Thoracic aorta (tissue), 2 donors: Measurements from ENCODE around the gene ACKR3. TPM values are rescaled to one million over a fixed set of nuclear protein-coding genes. Genes with fewer than 3 reads are reported as not detected.

Experiments
- ATAC-seq: fragments of 150-250 bp; one replicate; pipeline ENCODE4 v1.8.0; 2017; ENCODE audit warnings: low read depth; ENCODE audit not compliant: insufficient number of reproducible peaks, low FRiP score
- DNase-seq: peaks from one replicate; pipeline ENCODE4 v3.0.0-alpha.2; 2020; ENCODE audit warnings: low spot score
- H3K27ac ChIP-seq, 2 donors: fragments of 200-600 bp; sonication (generic); 1 replicate in 1 of 2; 2 replicates in 1 of 2; pipeline ENCODE4 v1.5.1; 2016; ENCODE audit warnings: mild to moderate bottlenecking in 2 of 2, moderate library complexity in 2 of 2
- H3K27me3 ChIP-seq: fragments of 200-600 bp; sonication (generic); replicated peaks from 2 replicates; pipeline ENCODE4 v1.6.0; 2016; ENCODE audit warnings: mild to moderate bottlenecking; ENCODE audit not compliant: insufficient read depth
- H3K36me3 ChIP-seq: fragments of 200-600 bp; sonication (generic); one replicate; pipeline ENCODE4 v1.5.1; 2016
- H3K4me1 ChIP-seq, 2 donors: fragments of 200-600 bp; sonication (generic); 1 replicate in 1 of 2; 2 replicates in 1 of 2; pipeline versions ENCODE4 v1.5.1 to v1.6.0; 2016; ENCODE audit warnings: low read depth in 2 of 2, mild to moderate bottlenecking in 1 of 2; ENCODE audit not compliant: control insufficient read depth in 1 of 2
- H3K4me3 ChIP-seq: fragments of 200-600 bp; sonication (generic); 2 replicates; pipeline ENCODE4 v1.5.1; 2016; ENCODE audit warnings: mild to moderate bottlenecking
- H3K9me3 ChIP-seq: fragments of 200-600 bp; sonication (generic); 2 replicates; pipeline ENCODE4 v1.5.1; 2016
- total RNA-seq, 2 donors: library from RNA; depleted of rRNA; stranded (reverse); fragments of >200 nt; gene quantifications; one replicate each; pipeline versions ENCODE4 v1.1.0 to v1.2.3, GENCODE V29; 2016
- TF ChIP-seq, protein P1 (sequence below): fragments of 200-600 bp; sonication (generic); IDR thresholded peaks from one replicate; pipeline ENCODE4 v1.5.1; 2019; ENCODE audit warnings: antibody characterized with exemption

ACKR3 gene
- total RNA-seq, 2 donors from 2014 or later = 68.8 to 68.9 TPM

DNA sequence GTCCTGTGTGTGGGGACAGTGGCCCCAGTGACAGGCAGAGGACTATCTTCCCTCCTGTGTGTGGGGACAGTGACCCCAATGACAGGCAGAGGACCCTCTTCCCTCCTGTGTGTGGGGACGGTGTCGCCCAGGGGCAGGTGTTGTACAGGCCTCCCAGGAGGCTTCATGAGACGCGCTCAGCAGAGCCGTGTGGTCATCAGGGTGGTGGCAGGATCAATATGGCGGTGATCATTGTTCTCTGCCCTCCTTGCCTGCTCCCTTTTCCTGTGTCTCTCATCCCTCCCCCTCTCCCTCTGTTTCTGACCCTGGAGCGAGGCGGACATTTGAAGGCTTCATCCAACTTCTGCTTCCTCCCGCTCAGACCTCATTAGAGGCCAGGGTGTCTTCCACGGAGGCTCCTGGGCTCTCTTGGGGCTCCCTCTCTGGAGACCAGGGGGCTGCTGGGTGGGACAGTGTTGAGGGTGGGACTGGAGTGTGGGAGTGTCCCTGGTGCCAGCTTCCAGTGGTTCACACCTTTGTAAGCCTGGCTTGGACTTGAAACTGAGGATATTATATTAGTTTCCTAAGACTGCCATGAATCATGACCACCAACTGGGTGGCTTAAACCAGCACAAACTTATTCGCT is 59.5 kb downstream of the ACKR3 start:
- Histone ChIP-seq H3K36me3 (no peaks in the 10 kb centered on the region), H3K9me3 (no peaks in the 10 kb centered on the region), H3K4me3 (no peak overlapping the region), H3K27me3 (no peaks in the 10 kb centered on the region), H3K4me1 (peaks cover 4 to 33% of the 10 kb centered on the region in 2 donors), H3K27ac (no peak overlapping the region)
- TF ChIP-seq, protein P1, sequence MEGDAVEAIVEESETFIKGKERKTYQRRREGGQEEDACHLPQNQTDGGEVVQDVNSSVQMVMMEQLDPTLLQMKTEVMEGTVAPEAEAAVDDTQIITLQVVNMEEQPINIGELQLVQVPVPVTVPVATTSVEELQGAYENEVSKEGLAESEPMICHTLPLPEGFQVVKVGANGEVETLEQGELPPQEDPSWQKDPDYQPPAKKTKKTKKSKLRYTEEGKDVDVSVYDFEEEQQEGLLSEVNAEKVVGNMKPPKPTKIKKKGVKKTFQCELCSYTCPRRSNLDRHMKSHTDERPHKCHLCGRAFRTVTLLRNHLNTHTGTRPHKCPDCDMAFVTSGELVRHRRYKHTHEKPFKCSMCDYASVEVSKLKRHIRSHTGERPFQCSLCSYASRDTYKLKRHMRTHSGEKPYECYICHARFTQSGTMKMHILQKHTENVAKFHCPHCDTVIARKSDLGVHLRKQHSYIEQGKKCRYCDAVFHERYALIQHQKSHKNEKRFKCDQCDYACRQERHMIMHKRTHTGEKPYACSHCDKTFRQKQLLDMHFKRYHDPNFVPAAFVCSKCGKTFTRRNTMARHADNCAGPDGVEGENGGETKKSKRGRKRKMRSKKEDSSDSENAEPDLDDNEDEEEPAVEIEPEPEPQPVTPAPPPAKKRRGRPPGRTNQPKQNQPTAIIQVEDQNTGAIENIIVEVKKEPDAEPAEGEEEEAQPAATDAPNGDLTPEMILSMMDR = no peak
- DNase-seq (no peak), ATAC-seq (no peak)

- no peak for ATAC-seq
- H3K4me3 ChIP-seq = no peak overlapping the region
- no peaks in the 10 kb centered on the region for H3K36me3 ChIP-seq
- H3K27ac ChIP-seq = no peak overlapping the region
- no peaks in the 10 kb centered on the region for H3K9me3 ChIP-seq
- H3K27me3 ChIP-seq = no peaks in the 10 kb centered on the region
- H3K4me1 ChIP-seq = peaks cover 4 to 33% of the 10 kb centered on the region in 2 donors
- no peak for DNase-seq
- TF ChIP-seq, protein P1 = no peak
Measured at GRCh38 chr2:236629961-236630872, 60.6 kb downstream of the ACKR3 start.

- Histone ChIP-seq H3K36me3 (no peaks in the 10 kb centered on the region), H3K4me1 (peaks cover 4 to 29% of the 10 kb centered on the region in 2 donors), H3K9me3 (no peaks in the 10 kb centered on the region), H3K27me3 (no peaks in the 10 kb centered on the region), H3K4me3 (peak overlapping the region; percentile 16), H3K27ac (no peak overlapping the region)
- ATAC-seq (no peak), DNase-seq (no peak)
- TF ChIP-seq, protein P1 = no peak
Measured at GRCh38 chr2:236631281-236631855, 61.7 kb downstream of the ACKR3 start.

DNA sequence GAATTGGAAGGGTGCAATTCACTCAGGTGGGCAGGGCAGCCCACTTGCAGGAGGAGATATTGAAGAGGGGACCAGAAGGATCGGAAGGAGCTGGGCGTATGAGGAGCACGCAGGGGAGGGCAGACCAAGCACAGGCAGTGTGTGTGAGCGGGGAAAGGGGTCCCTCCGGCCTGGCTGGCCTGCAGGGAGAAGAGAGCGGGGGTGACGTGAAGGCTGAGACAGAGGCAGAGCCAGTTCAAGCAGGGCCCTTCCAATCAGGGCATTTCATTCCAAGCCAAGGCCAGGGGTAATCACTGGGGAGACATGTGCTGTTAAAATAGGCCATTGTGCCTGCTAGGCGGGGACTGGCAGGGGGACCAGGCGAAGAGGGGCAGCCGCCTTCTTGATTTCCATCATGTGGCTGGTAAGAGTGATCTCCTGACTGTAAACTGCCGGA is 62.2 kb downstream of the ACKR3 start:
- peaks cover 4 to 24% of the 10 kb centered on the region in 2 donors for H3K4me1 ChIP-seq
- H3K36me3 ChIP-seq = no peaks in the 10 kb centered on the region
- DNase-seq (no peak), ATAC-seq (no peak)
- no peaks in the 10 kb centered on the region for H3K27me3 ChIP-seq
- H3K4me3 ChIP-seq = no peak overlapping the region
- TF ChIP-seq, protein P1 = no peak
- no peak overlapping the region for H3K27ac ChIP-seq
- H3K9me3 ChIP-seq = no peaks in the 10 kb centered on the region
